Tibial nerve (tissue), 3 donors: Measurements from ENCODE around the gene PIP.

ENCODE experiments used
- POLR2A ChIP-seq, 2 donors: fragments of 450-650 bp; IDR thresholded peaks; one replicate each; pipeline ENCODE4 v1.6.1; 2017; ENCODE audit warnings: antibody characterized with exemption in 2 of 2, mild to moderate bottlenecking in 2 of 2, moderate library complexity in 2 of 2
- TF ChIP-seq, protein P1 (sequence below), 5 experiments: fragments of 200-600 bp in 3 of 5; fragments of 450-650 bp in 2 of 5; sonication (generic) in 3 of 5; IDR thresholded peaks; one replicate each; pipeline ENCODE4 v1.5.1; 2016 to 2019; ENCODE audit warnings: antibody characterized with exemption in 5 of 5, mild to moderate bottlenecking in 3 of 5, moderate library complexity in 2 of 5

DNA sequence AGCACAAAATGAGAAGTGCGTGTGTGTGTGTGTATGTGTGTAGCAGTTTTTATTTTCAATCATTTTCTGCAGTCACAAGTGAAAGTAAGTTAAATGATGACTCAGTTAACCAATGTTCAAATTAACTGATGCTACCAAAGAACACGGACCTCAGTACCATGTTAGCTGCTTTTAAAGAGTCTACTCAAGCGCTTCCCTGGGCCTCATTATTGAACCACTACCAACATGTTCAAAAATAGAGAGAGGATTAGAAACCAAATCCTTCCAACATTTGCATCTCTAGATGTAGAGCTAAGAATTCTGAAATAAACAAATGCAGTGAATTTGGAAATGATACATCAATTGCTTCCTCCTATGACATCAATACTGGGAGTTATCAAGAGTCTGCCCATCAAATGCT is 51.1 kb downstream of the PIP start, which contains the start of gene TAS2R39:
- TF ChIP-seq, protein P1, sequence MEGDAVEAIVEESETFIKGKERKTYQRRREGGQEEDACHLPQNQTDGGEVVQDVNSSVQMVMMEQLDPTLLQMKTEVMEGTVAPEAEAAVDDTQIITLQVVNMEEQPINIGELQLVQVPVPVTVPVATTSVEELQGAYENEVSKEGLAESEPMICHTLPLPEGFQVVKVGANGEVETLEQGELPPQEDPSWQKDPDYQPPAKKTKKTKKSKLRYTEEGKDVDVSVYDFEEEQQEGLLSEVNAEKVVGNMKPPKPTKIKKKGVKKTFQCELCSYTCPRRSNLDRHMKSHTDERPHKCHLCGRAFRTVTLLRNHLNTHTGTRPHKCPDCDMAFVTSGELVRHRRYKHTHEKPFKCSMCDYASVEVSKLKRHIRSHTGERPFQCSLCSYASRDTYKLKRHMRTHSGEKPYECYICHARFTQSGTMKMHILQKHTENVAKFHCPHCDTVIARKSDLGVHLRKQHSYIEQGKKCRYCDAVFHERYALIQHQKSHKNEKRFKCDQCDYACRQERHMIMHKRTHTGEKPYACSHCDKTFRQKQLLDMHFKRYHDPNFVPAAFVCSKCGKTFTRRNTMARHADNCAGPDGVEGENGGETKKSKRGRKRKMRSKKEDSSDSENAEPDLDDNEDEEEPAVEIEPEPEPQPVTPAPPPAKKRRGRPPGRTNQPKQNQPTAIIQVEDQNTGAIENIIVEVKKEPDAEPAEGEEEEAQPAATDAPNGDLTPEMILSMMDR (IDR thresholded peaks at IDR 0.05): no peak
- TF ChIP-seq POLR2A (IDR thresholded peaks at IDR 0.05): no peak
